Peyer's patch (tissue), 4 donors: Measurements from ENCODE around the gene SOX30. TPM values are rescaled to one million over a fixed set of nuclear protein-coding genes. Genes with fewer than 3 reads are reported as not detected.

Experiments used
- DNase-seq, 3 donors: peaks; one replicate each; pipeline ENCODE4 v3.0.0-alpha.2; 2017 to 2019
- H3K27ac ChIP-seq, 4 donors: fragments of 200-600 bp; sonication (generic); one replicate each; pipeline ENCODE4 v1.5.1; 2016 to 2019
- H3K27me3 ChIP-seq, 2 donors: fragments of 200-600 bp; sonication (generic); one replicate each; pipeline ENCODE4 v1.5.1; 2019
- H3K36me3 ChIP-seq, 3 donors: fragments of 200-600 bp; sonication (generic); one replicate each; pipeline ENCODE4 v1.5.1; 2016 to 2019
- H3K4me1 ChIP-seq, 4 donors: fragments of 200-600 bp; sonication (generic); one replicate each; pipeline ENCODE4 v1.5.1; 2016 to 2019
- H3K4me3 ChIP-seq, 4 donors: fragments of 200-600 bp; sonication (generic); 1 replicate in 3 of 4; 2 replicates in 1 of 4; pipeline ENCODE4 v1.5.1; 2016 to 2019; ENCODE audit warnings: mild to moderate bottlenecking in 1 of 4
- H3K9me3 ChIP-seq, 4 donors: fragments of 200-600 bp; sonication (generic); one replicate each; pipeline ENCODE4 v1.5.1; 2016 to 2019; ENCODE audit warnings: mild to moderate bottlenecking in 1 of 4
- CTCF ChIP-seq, 6 experiments: fragments of 450-650 bp in 4 of 6; fragments of 200-600 bp in 2 of 6; sonication (generic) in 1 of 6; IDR thresholded peaks; one replicate each; pipeline ENCODE4 v1.5.1; 2017 to 2019; ENCODE audit warnings: antibody characterized with exemption in 6 of 6, mild to moderate bottlenecking in 3 of 6, moderate library complexity in 1 of 6
- POLR2A ChIP-seq, 2 donors: fragments of 450-650 bp; IDR thresholded peaks; one replicate each; pipeline ENCODE4 v1.5.1; 2017; ENCODE audit warnings: antibody characterized with exemption in 2 of 2, mild to moderate bottlenecking in 2 of 2, moderate library complexity in 2 of 2
- total RNA-seq, 4 donors: library from RNA; depleted of rRNA; stranded (reverse); fragments of >200 nt; gene quantifications; one replicate each; pipeline ENCODE4 v1.1.0, GENCODE V29; 2016

SOX30 gene
- total RNA-seq, 4 donors from 2014 or later, result 0.66 to 1.8 TPM; not detected in 2

- no peak overlapping the region for H3K27ac ChIP-seq
- H3K9me3 ChIP-seq, result no peaks in the 10 kb centered on the region
- peaks cover 0 to 12% (median 4%) of the 10 kb centered on the region in 4 donors for H3K4me1 ChIP-seq
- H3K36me3 ChIP-seq, result no peaks in the 10 kb centered on the region
- TF ChIP-seq POLR2A (IDR thresholded peaks at IDR 0.05) (no peak), CTCF (IDR thresholded peaks at IDR 0.05) (no peak)
- no peaks in the 10 kb centered on the region for H3K27me3 ChIP-seq
- no peak for DNase-seq
- no peak overlapping the region for H3K4me3 ChIP-seq
Measured at GRCh38 chr5:157594257-157594656, 58.0 kb downstream of the SOX30 start.

- DNase-seq, result no peak
- H3K9me3 ChIP-seq, result no peaks in the 10 kb centered on the region
- no peaks in the 10 kb centered on the region for H3K27me3 ChIP-seq
- peaks cover 0 to 11% (median 4%) of the 10 kb centered on the region in 4 donors for H3K4me1 ChIP-seq
- no peak overlapping the region for H3K4me3 ChIP-seq
- H3K36me3 ChIP-seq, result no peaks in the 10 kb centered on the region
- peak overlapping the region in 2 of 4 donors; percentile 4 to 68 for H3K27ac ChIP-seq
- TF ChIP-seq POLR2A (IDR thresholded peaks at IDR 0.05) (no peak), CTCF (IDR thresholded peaks at IDR 0.05) (no peak)
Measured at GRCh38 chr5:157593052-157593757, 59.0 kb downstream of the SOX30 start.

- Histone ChIP-seq H3K9me3 (no peaks in the 10 kb centered on the region), H3K4me3 (no peak overlapping the region), H3K27me3 (no peaks in the 10 kb centered on the region), H3K36me3 (no peaks in the 10 kb centered on the region), H3K4me1 (peaks cover 0 to 7% (median 3%) of the 10 kb centered on the region in 4 donors), H3K27ac (peak overlapping the region in 2 of 4 donors; percentile 4 to 68)
- peak in 2 of 3 donors; percentile 53 to 65 for DNase-seq
- no peak for TF ChIP-seq CTCF (IDR thresholded peaks at IDR 0.05)
- no peak for TF ChIP-seq POLR2A (IDR thresholded peaks at IDR 0.05)
Measured at GRCh38 chr5:157592594-157592993, 59.6 kb downstream of the SOX30 start.

GRCh38 chr5:157590478-157590877, 61.8 kb downstream of the SOX30 start:
- DNase-seq, result no peak
- Histone ChIP-seq H3K9me3 (no peaks in the 10 kb centered on the region), H3K27ac (no peak overlapping the region), H3K4me3 (no peak overlapping the region), H3K36me3 (no peaks in the 10 kb centered on the region), H3K27me3 (no peaks in the 10 kb centered on the region), H3K4me1 (no peaks in the 10 kb centered on the region)
- no peak for TF ChIP-seq CTCF (IDR thresholded peaks at IDR 0.05)
- TF ChIP-seq POLR2A (IDR thresholded peaks at IDR 0.05), result no peak

GRCh38 chr5:157584628-157585027, 67.6 kb downstream of the SOX30 start:
- peaks cover 0 to 4% (median 0%) of the 10 kb centered on the region in 4 donors for H3K4me1 ChIP-seq
- H3K4me3 ChIP-seq, result no peak overlapping the region
- H3K36me3 ChIP-seq, result no peaks in the 10 kb centered on the region
- no peak overlapping the region for H3K27ac ChIP-seq
- no peaks in the 10 kb centered on the region for H3K9me3 ChIP-seq
- no peak for DNase-seq
- no peak for TF ChIP-seq CTCF (IDR thresholded peaks at IDR 0.05)
- no peak for TF ChIP-seq POLR2A (IDR thresholded peaks at IDR 0.05)
- no peaks in the 10 kb centered on the region for H3K27me3 ChIP-seq
